ENCODE results near the gene PHACTR1. TPM values are rescaled to one million over a fixed set of nuclear protein-coding genes. Genes with fewer than 3 reads are reported as not detected.

The PHACTR1 gene
- total and polyA plus RNA-seq, 9 of the 15 experiments (the other 6 are each of a cell fraction or from before 2014, with no cell fraction given), result 11.5 to 32.6 (median 22.0) TPM

DNA sequence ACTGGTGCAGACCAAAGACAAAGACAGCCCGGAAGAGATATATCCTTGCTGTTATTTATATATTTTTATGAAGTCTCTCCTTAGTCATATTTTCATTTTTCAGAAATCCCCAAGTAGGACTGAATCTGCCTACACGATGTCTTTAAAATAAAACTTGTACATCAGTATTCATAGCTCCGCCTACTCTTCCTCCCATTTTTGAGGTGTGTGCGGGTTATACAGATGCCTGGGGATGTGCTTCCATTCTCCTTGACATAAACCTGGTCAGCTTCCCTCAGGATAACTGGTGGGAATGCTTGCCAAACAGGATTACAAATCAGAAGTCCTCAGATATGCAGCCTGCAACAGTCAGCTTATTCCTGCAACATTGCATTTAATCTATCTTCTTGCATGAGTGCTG is 264.2 kb downstream of the PHACTR1 start:
- intact Hi-C loops (cut with micrococcal nuclease) (no loop called here), in situ Hi-C loops (cut with MboI) (no loop called here)
- no TSS peak for BruUV-seq (replicated peaks)
- H3K27ac ChIP-seq (ENCODE audit: extremely low read depth, low read depth, low read length), result no peak overlapping the region
- POLR2A ChIA-PET, result interaction anchor here (0.6 kb wide), 1 partner anchor 274 kb away, joined by 3 read pairs; no protein-coding TSS in a partner anchor
- H3K79me2 ChIP-seq (ENCODE audit: control insufficient read depth, insufficient read depth, low read length), result no peaks in the 10 kb centered on the region
- H2AFZ ChIP-seq (ENCODE audit: low read depth, low read length), result no peak overlapping the region
- no peaks in the 10 kb centered on the region; the same call in 1 of the 2 replicates for H4K20me1 ChIP-seq (replicated peaks; ENCODE audit: control insufficient read depth, insufficient read depth, low read length)
- no peaks in the 10 kb centered on the region for H3K9me1 ChIP-seq (ENCODE audit: control insufficient read depth, insufficient read depth, low read length)
- TF ChIP-seq USF1 (CRISPR knock-in tag; IDR thresholded peaks at IDR 0.05), result no peak
- TF ChIP-seq CBFB (CRISPR knock-in tag; IDR thresholded peaks at IDR 0.05), result no peak
- TF ChIP-seq RUNX1 (IDR thresholded peaks at IDR 0.05; ENCODE audit: low read depth), result no peak
- TF ChIP-seq ZNF282 (CRISPR knock-in tag; IDR thresholded peaks at IDR 0.05), result no peak
- TF ChIP-seq RBM39 (optimal IDR thresholded peaks at IDR 0.05; ENCODE audit: low read depth, low read length), result no peak
- TF ChIP-seq ZNF445 (CRISPR knock-in tag; IDR thresholded peaks at IDR 0.05; ENCODE audit: low read depth), result no peak
- TF ChIP-seq, protein P1, sequence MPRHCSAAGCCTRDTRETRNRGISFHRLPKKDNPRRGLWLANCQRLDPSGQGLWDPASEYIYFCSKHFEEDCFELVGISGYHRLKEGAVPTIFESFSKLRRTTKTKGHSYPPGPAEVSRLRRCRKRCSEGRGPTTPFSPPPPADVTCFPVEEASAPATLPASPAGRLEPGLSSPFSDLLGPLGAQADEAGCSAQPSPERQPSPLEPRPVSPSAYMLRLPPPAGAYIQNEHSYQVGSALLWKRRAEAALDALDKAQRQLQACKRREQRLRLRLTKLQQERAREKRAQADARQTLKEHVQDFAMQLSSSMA (CRISPR knock-in tag; IDR thresholded peaks at IDR 0.05), result no peak
- no peak for TF ChIP-seq TAL1 (IDR thresholded peaks at IDR 0.05)
- no peak for TF ChIP-seq PHTF2 (CRISPR knock-in tag; IDR thresholded peaks at IDR 0.05)
- no peak for TF ChIP-seq SIN3A (IDR thresholded peaks at IDR 0.05; ENCODE audit: borderline replicate concordance in 2 of 2, control insufficient read depth in 1 of 2, low read depth in 2 of 2, low read length in 2 of 2)
- TF ChIP-seq BRF1 (IDR thresholded peaks at IDR 0.05; ENCODE audit: borderline replicate concordance, extremely low read depth, insufficient read length), result no peak
- TF ChIP-seq RCOR1 (IDR thresholded peaks at IDR 0.05; ENCODE audit: borderline replicate concordance in 1 of 2, low read depth in 2 of 2, low read length in 2 of 2), result no peak
- no peak for ATAC-seq
- no peak for DNase-seq (ENCODE audit: extremely low read depth in 1 of 4, low spot score in 3 of 4)
- H3K4me1 ChIP-seq (replicated peaks in 1 of 2; ENCODE audit: control insufficient read depth in 2 of 2, insufficient read depth in 2 of 2, low read length in 2 of 2), result no peaks in the 10 kb centered on the region
- H3K4me3 ChIP-seq, result no peak overlapping the region
- H3K9me3 ChIP-seq (replicated peaks; ENCODE audit: control insufficient read depth, insufficient read depth, low read depth, low read length), result no peaks in the 10 kb centered on the region
- no peak overlapping the region for H3K9ac ChIP-seq (ENCODE audit: insufficient read depth in 1 of 2, low read depth in 2 of 2, low read length in 2 of 2)
- WGBS (ENCODE audit: insufficient coverage, low coverage, missing lambda C conversion rate), result 1% methylated on average over 4 of the region's 4 CpGs
- CTCF ChIA-PET (ENCODE audit: low intra/inter-chr PET ratio), result no interaction called here
- FAIRE-seq, result no peak
- H3K36me3 ChIP-seq (ENCODE audit: control insufficient read depth, insufficient read depth, low read length), result no peaks in the 10 kb centered on the region
- no peak overlapping the region for H3K4me2 ChIP-seq (ENCODE audit: insufficient read depth, low read length)
- H3K27me3 ChIP-seq (ENCODE audit: control insufficient read depth in 2 of 2, insufficient read depth in 2 of 2, low read length in 2 of 2), result peaks cover 3 to 13% of the 10 kb centered on the region in 2 experiments; a peak in 3 of 5 replicates
